ENCODE results near the gene CDH23. TPM values are rescaled to one million over a fixed set of nuclear protein-coding genes. Genes with fewer than 3 reads are reported as not detected.

CDH23 gene
- total RNA-seq, 1 experiment from 2014 or later = 0.34 TPM

- no peaks in the 10 kb centered on the region for H3K27me3 Mint-ChIP-seq (ENCODE audit: insufficient read depth, unreplicated experiment)
- intact Hi-C loops (cut with micrococcal nuclease; ENCODE audit: unreplicated experiment) = loop anchor here (10.0 kb wide), 1 partner anchor 319 kb away; the partner anchor contains the start of gene SLC29A3
- CTCF ChIA-PET = interaction anchor here (0.6 to 1.1 kb wide), 2 partner anchors 64 to 1992 kb away, joined by 3 to 4 read pairs; no protein-coding TSS in a partner anchor
- H3K27ac Mint-ChIP-seq (ENCODE audit: unreplicated experiment) = no peak overlapping the region
- Histone ChIP-seq H3K4me3 (ENCODE audit: low read depth, low read length) (no peak overlapping the region), H3K27me3 (replicated peaks; ENCODE audit: control insufficient read depth, insufficient read depth, low read length) (no peaks in the 10 kb centered on the region), H3K9me3 (no peaks in the 10 kb centered on the region), H3K36me3 (ENCODE audit: control insufficient read depth, insufficient read depth, low read length) (no peaks in the 10 kb centered on the region), H3K4me1 (peaks cover 80% of the 10 kb centered on the region)
- no peaks in the 10 kb centered on the region for H3K36me3 Mint-ChIP-seq (ENCODE audit: insufficient read depth, unreplicated experiment)
- POLR2A ChIA-PET = no interaction called here
- H3K4me3 Mint-ChIP-seq (ENCODE audit: unreplicated experiment) = no peak overlapping the region
- peak in 1 of 2 experiments; percentile 27 for TF ChIP-seq CTCF (IDR thresholded peaks at IDR 0.05; ENCODE audit: insufficient read depth in 1 of 2, low read depth in 1 of 2, low read length in 1 of 2, severe bottlenecking in 1 of 2, unreplicated experiment in 1 of 2)
- DNase-seq = no peak
- H3K4me1 Mint-ChIP-seq (ENCODE audit: low read depth, unreplicated experiment) = peaks cover 71% of the 10 kb centered on the region
- H3K9me3 Mint-ChIP-seq (ENCODE audit: unreplicated experiment) = no peaks in the 10 kb centered on the region
- BruUV-seq (replicated peaks) = no TSS peak
These were observed 237.2 kb downstream of the CDH23 start for GRCh38 chr10:71633920-71634319.

- Mint-ChIP-seq H3K4me1 (ENCODE audit: low read depth, unreplicated experiment) (peaks cover 71% of the 10 kb centered on the region), H3K9me3 (ENCODE audit: unreplicated experiment) (no peaks in the 10 kb centered on the region), H3K27ac (ENCODE audit: unreplicated experiment) (peak overlapping the region; percentile 31), H3K27me3 (ENCODE audit: insufficient read depth, unreplicated experiment) (no peaks in the 10 kb centered on the region), H3K4me3 (ENCODE audit: unreplicated experiment) (peak overlapping the region; percentile 33), H3K36me3 (ENCODE audit: insufficient read depth, unreplicated experiment) (no peaks in the 10 kb centered on the region)
- no peaks in the 10 kb centered on the region for H3K36me3 ChIP-seq (ENCODE audit: control insufficient read depth, insufficient read depth, low read length)
- no peak overlapping the region for H3K4me3 ChIP-seq (ENCODE audit: low read depth, low read length)
- H3K4me1 ChIP-seq = peaks cover 87% of the 10 kb centered on the region
- no peaks in the 10 kb centered on the region for H3K9me3 ChIP-seq
- intact Hi-C loops (cut with micrococcal nuclease; ENCODE audit: unreplicated experiment) = loop anchor here (10.0 kb wide), 1 partner anchor 320 kb away; the partner anchor contains the start of gene SLC29A3
- no peak for TF ChIP-seq CTCF (IDR thresholded peaks at IDR 0.05; ENCODE audit: insufficient read depth in 1 of 2, low read depth in 1 of 2, low read length in 1 of 2, severe bottlenecking in 1 of 2, unreplicated experiment in 1 of 2)
- H3K27me3 ChIP-seq (replicated peaks; ENCODE audit: control insufficient read depth, insufficient read depth, low read length) = no peaks in the 10 kb centered on the region
- ChIA-PET CTCF (interaction anchor here (1.1 kb wide), 2 partner anchors 11 to 65 kb away, joined by 3 read pairs; no protein-coding TSS in a partner anchor), POLR2A (no interaction called here)
- no peak for DNase-seq
- no TSS peak for BruUV-seq (replicated peaks)
These were observed 237.9 kb downstream of the CDH23 start for GRCh38 chr10:71634531-71635164.

GRCh38 chr10:71635251-71635866 is 238.6 kb downstream of the CDH23 start:
- no peaks in the 10 kb centered on the region for H3K9me3 ChIP-seq
- CTCF ChIA-PET = interaction anchor here (1.1 kb wide), 1 partner anchor 12 kb away, joined by 3 read pairs; no protein-coding TSS in a partner anchor
- no peaks in the 10 kb centered on the region for H3K36me3 ChIP-seq (ENCODE audit: control insufficient read depth, insufficient read depth, low read length)
- TF ChIP-seq CTCF (IDR thresholded peaks at IDR 0.05; ENCODE audit: insufficient read depth in 1 of 2, low read depth in 1 of 2, low read length in 1 of 2, severe bottlenecking in 1 of 2, unreplicated experiment in 1 of 2) = no peak
- peak overlapping the region; percentile 33 for H3K4me3 Mint-ChIP-seq (ENCODE audit: unreplicated experiment)
- no peaks in the 10 kb centered on the region for H3K36me3 Mint-ChIP-seq (ENCODE audit: insufficient read depth, unreplicated experiment)
- POLR2A ChIA-PET = no interaction called here
- DNase-seq = peak; percentile 63 to 84
- no peaks in the 10 kb centered on the region for H3K27me3 Mint-ChIP-seq (ENCODE audit: insufficient read depth, unreplicated experiment)
- no peak overlapping the region for H3K4me3 ChIP-seq (ENCODE audit: low read depth, low read length)
- no TSS peak for BruUV-seq (replicated peaks)
- intact Hi-C loops (cut with micrococcal nuclease; ENCODE audit: unreplicated experiment) = loop anchor here (10.0 kb wide), 1 partner anchor 321 kb away; the partner anchor contains the start of gene SLC29A3
- no peaks in the 10 kb centered on the region for H3K27me3 ChIP-seq (replicated peaks; ENCODE audit: control insufficient read depth, insufficient read depth, low read length)
- H3K9me3 Mint-ChIP-seq (ENCODE audit: unreplicated experiment) = no peaks in the 10 kb centered on the region
- peaks cover 90% of the 10 kb centered on the region for H3K4me1 ChIP-seq
- peak overlapping the region; percentile 31 for H3K27ac Mint-ChIP-seq (ENCODE audit: unreplicated experiment)
- H3K4me1 Mint-ChIP-seq (ENCODE audit: low read depth, unreplicated experiment) = peaks cover 76% of the 10 kb centered on the region

All from Caco-2 (cell line).